MCF 10A (cell line): ENCODE measurements around the gene RAET1E. TPM values are rescaled to one million over a fixed set of nuclear protein-coding genes. Genes with fewer than 3 reads are reported as not detected.
"Not testable (repeated sequence)": the region's sequence is repeated elsewhere in the genome, so short reads cannot be mapped to it uniquely, and the experiment has no call there.

ENCODE experiments used
- BruUV-seq: library from RNA; stranded (reverse); fragments of 400-500 nt; replicated peaks from 2 replicates; lab custom pipeline; 2021; lab: Mats Ljungman, UMichigan
- CTCF ChIA-PET: fragments of 300-600 bp; sonication (Branson Sonifier 250); formaldehyde crosslinking; extraction: SDS; loops from one replicate; lab custom pipeline; 2021; ENCODE audit warnings: antibody characterized with exemption, inconsistent platforms; lab: Yijun Ruan, JAX
- POLR2A ChIA-PET: fragments of 300-600, 350-650 bp; sonication (Branson Sonifier 250); formaldehyde crosslinking; extraction: SDS; loops from one replicate; lab custom pipeline; 2020; ENCODE audit warnings: antibody characterized with exemption, inconsistent platforms; lab: Yijun Ruan, JAX
- DNase-seq: peaks from one replicate; pipeline ENCODE4 v3.0.0-alpha.2; 2018; ENCODE audit not compliant: unreplicated experiment
- H3K27ac Mint-ChIP-seq: one replicate; pipeline ENCODE4 v1.8.0; 2022; ENCODE audit warnings: mild to moderate bottlenecking, low read depth, mixed read lengths; ENCODE audit not compliant: unreplicated experiment
- H3K27me3 Mint-ChIP-seq: one replicate; pipeline ENCODE4 v1.8.0; 2022; ENCODE audit warnings: mixed read lengths; ENCODE audit not compliant: insufficient read depth, unreplicated experiment
- H3K36me3 Mint-ChIP-seq: one replicate; pipeline ENCODE4 v1.8.0; 2022; ENCODE audit warnings: mild to moderate bottlenecking, moderate library complexity, mixed read lengths; ENCODE audit not compliant: insufficient read depth, unreplicated experiment
- H3K4me1 Mint-ChIP-seq: one replicate; pipeline ENCODE4 v1.8.0; 2022; ENCODE audit warnings: mixed read lengths; ENCODE audit not compliant: insufficient read depth, unreplicated experiment
- H3K4me3 Mint-ChIP-seq: one replicate; pipeline ENCODE4 v1.8.0; 2022; ENCODE audit warnings: mild to moderate bottlenecking, moderate library complexity, mixed read lengths; ENCODE audit not compliant: unreplicated experiment
- H3K9me3 Mint-ChIP-seq: one replicate; pipeline ENCODE4 v1.8.0; 2022; ENCODE audit warnings: mixed read lengths; ENCODE audit not compliant: unreplicated experiment
- CTCF ChIP-seq: fragments of 200-600 bp; IDR thresholded peaks from one replicate; pipeline ENCODE4 v1.8.0; 2022; ENCODE audit warnings: antibody characterized with exemption, mild to moderate bottlenecking; ENCODE audit not compliant: unreplicated experiment
- intact Hi-C: fragments of 100-400 bp; cut with micrococcal nuclease; formaldehyde crosslinking; loops from 2 replicates; pipeline ENCODE4 v1.14.1; 2022
- total RNA-seq: library from RNA; stranded (reverse); gene quantifications from 2 replicates; pipeline ENCODE4 v1.2.3, GENCODE V29; 2022

Gene RAET1E
- total RNA-seq, 1 experiment from 2014 or later, result 37.6 TPM

GRCh38 chr6:149910721-149911151 lies 12.8 kb upstream of the RAET1E start:
- Mint-ChIP-seq H3K4me3 (no peak overlapping the region), H3K9me3 (peaks cover 12% of the 10 kb centered on the region), H3K27ac (no peak overlapping the region), H3K27me3 (no peaks in the 10 kb centered on the region), H3K36me3 (peaks cover 6% of the 10 kb centered on the region), H3K4me1 (peaks cover 5% of the 10 kb centered on the region)
- ChIA-PET CTCF (no interaction called here), POLR2A (no interaction called here)
- BruUV-seq, result no TSS peak
- no peak for TF ChIP-seq CTCF
- intact Hi-C loops, result no loop called here
- DNase-seq, result no peak

GRCh38 chr6:149909701-149910470 lies 12.0 kb upstream of the RAET1E start:
- Mint-ChIP-seq H3K4me1 (peaks cover 5% of the 10 kb centered on the region), H3K9me3 (peaks cover 12% of the 10 kb centered on the region), H3K27ac (no peak overlapping the region), H3K4me3 (no peak overlapping the region), H3K36me3 (peaks cover 6% of the 10 kb centered on the region), H3K27me3 (no peaks in the 10 kb centered on the region)
- ChIA-PET CTCF (interaction anchor here (0.8 kb wide), 1 partner anchor 301 kb away, joined by 3 read pairs; no protein-coding TSS in a partner anchor), POLR2A (no interaction called here)
- TF ChIP-seq CTCF, result no peak
- no peak for DNase-seq
- intact Hi-C loops, result no loop called here
- no TSS peak for BruUV-seq

GRCh38 chr6:149908480-149908879 lies 10.6 kb upstream of the RAET1E start:
- intact Hi-C loops, POLR2A ChIA-PET, H3K27me3 Mint-ChIP-seq, H3K4me1 Mint-ChIP-seq, CTCF ChIA-PET, H3K36me3 Mint-ChIP-seq, H3K27ac Mint-ChIP-seq, DNase-seq, H3K4me3 Mint-ChIP-seq, BruUV-seq: not testable (repeated sequence)
- H3K9me3 Mint-ChIP-seq, result peaks cover 12% of the 10 kb centered on the region

GRCh38 chr6:149907317-149907716 lies 9.4 kb upstream of the RAET1E start:
- no TSS peak for BruUV-seq
- Mint-ChIP-seq H3K4me3 (no peak overlapping the region), H3K9me3 (peaks cover 12% of the 10 kb centered on the region), H3K27me3 (no peaks in the 10 kb centered on the region), H3K27ac (peak overlapping the region; percentile 27), H3K4me1 (no peaks in the 10 kb centered on the region), H3K36me3 (peaks cover 6% of the 10 kb centered on the region)
- intact Hi-C loops, result no loop called here
- TF ChIP-seq CTCF, result no peak
- ChIA-PET CTCF (interaction anchor here (0.7 to 1.6 kb wide), 2 partner anchors 64 to 84 kb away, joined by 3 to 5 read pairs; no protein-coding TSS in a partner anchor), POLR2A (interaction anchor here (0.8 kb wide), 1 partner anchor 21 kb away, joined by 3 read pairs; no protein-coding TSS in a partner anchor)
- DNase-seq, result no peak
